Measurements from ENCODE around the gene ATP10B.

ATP10B gene

DNA sequence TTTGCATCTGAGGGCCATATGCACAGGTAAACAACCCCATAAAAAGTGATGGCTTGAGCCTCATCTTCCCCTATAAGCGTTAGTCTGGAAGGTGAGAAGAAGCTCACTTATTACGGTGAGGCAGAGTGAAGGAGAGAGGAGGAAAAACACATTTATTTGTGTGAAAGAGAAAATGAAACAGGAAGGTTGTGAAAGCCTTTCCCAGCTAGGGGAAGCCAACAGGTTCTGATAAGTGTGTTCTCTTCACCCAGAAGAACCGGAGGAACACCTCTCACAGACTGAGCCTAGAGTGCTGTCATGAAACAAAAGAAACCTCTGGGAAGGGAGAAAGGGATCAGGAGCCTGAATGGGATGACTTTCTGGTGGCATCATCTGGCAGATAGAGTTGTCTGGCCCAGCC is 237.9 kb downstream of the ATP10B start:
- no peak overlapping the region for H3K27ac ChIP-seq
- TF ChIP-seq CTCF (conservative IDR thresholded peaks at IDR 0.05), result no peak

- H3K27ac ChIP-seq, result no peak overlapping the region
- TF ChIP-seq CTCF (conservative IDR thresholded peaks at IDR 0.05), result no peak
Measured at GRCh38 chr5:160605266-160605665, 246.7 kb downstream of the ATP10B start.

DNA sequence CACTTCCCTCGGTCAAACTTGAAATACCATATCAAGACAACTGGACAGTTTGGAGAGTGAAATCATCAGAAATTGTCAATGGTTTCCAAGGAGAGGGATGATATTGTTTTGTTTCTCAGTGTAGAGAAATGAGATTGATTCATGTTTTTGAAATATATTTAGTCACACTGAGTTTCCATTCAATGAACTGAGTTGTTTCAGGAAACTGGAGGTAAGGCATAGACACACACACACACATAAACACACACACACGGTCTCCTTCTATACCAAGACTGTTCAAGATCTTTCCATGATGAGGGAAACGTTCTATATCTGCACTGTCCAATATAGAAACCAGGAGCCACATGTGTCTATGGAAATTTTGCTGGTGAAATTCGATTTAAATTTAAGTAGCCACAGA is 247.5 kb downstream of the ATP10B start:
- no peak overlapping the region for H3K27ac ChIP-seq
- TF ChIP-seq CTCF (conservative IDR thresholded peaks at IDR 0.05), result no peak

DNA sequence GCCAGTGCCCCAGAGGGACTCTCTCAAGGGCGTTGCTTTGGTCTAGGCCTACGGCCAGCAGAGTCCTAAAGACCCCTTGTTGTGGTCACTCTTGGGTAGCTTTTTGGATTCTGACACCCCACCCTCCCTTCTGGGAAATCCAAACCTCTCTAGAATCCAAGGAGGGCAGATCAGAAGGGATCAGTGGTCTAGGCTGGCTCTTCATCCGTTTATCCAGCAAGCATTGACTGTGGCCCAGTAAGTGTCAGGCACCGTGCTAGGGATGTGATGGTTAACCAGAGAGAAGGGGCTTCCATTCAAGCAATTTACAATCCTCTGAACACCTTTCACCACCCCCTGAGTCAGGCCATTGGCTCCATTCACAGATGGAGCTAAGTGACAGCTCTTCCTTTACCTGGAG is 249.3 kb downstream of the ATP10B start:
- TF ChIP-seq CTCF (conservative IDR thresholded peaks at IDR 0.05), result no peak
- no peak overlapping the region for H3K27ac ChIP-seq

- no peak overlapping the region for H3K27ac ChIP-seq
- no peak for TF ChIP-seq CTCF (conservative IDR thresholded peaks at IDR 0.05)
Measured at GRCh38 chr5:160601046-160601445, 251.0 kb downstream of the ATP10B start.

GRCh38 chr5:160573318-160573717 is 278.7 kb downstream of the ATP10B start:
- no peak overlapping the region for H3K27ac ChIP-seq
- no peak for TF ChIP-seq CTCF (conservative IDR thresholded peaks at IDR 0.05)

DNA sequence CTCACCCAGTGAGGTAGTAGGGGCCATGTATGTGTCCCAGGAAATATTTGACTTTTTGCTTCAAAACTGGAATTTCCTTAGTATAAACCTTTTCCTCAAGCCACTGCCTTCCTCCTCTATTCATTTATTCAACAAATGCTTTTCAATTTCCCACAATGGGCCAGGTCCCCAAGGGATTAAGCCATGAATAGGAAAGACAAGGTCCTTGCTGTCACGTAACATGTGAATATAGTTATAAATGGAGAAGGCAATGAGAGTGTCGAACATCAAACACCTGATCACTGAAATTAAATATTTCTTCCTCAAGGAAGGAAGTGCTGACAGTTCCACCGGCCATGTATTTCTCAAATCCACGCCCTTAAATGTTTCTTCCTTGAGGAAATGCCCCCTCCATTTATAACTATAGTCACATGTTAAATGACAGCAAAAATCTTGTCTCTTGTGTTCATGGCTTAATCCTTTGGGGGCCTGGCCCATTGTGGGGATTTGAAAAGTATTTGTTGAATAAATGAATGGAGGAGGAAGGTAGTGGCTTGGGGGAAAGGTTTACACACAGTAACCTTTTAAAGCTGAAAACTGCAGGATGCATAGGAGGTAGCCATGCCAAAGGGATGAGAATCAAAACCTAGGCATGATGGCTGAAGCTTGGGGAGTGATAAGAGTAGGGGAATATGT is 284.8 kb downstream of the ATP10B start:
- H3K27ac ChIP-seq, result no peak overlapping the region
- TF ChIP-seq CTCF (conservative IDR thresholded peaks at IDR 0.05), result no peak

All from VCaP (cell line).